A673 (cell line): ENCODE data around the gene OR2H2.

Experiments
- EZH2 ChIP-seq: fragments of 200-600 bp; sonication (generic); IDR thresholded peaks from 2 replicates; pipeline ENCODE4 v1.6.1; 2017; ENCODE audit warnings: borderline replicate concordance, low read depth, mild to moderate bottlenecking, mixed read lengths, antibody characterized with exemption, low read length; ENCODE audit not compliant: poor library complexity, severe bottlenecking
- TF ChIP-seq, protein P1 (sequence below): fragments of 300-800, 200-600 bp; sonication (generic); conservative IDR thresholded peaks from 2 replicates; pipeline ENCODE4 v1.5.1; 2017; ENCODE audit warnings: low read depth, mild to moderate bottlenecking, antibody characterized with exemption, low read length, moderate library complexity, mixed read lengths

DNA sequence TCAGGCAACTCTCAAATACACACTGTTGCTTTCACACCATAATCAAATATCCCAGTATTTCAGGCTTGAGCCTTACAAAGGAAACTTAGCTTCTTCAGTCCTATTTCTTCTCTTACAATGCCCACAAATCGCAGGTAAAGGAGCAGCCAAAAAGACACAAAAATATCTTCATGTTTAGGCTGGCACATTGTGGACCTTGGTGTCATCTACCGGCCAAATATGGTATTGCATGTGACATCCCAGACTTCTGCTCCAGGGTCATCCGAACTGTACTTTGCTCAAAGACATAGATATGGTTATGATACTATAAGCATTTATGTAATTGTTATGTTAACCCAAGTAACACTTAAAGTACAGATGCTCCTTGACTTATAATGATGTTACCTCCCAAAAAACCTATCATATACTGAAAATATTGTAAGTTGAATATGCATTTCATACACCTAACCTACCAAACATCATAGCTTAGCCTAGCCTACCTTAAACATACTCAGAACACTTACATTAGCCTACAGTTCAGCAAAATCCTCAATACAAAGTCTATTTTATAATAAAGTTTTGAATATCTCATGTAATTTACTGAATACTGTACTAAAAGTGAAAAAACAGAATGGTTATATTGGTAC is 4.6 kb downstream of the OR2H2 start:
- no peak for TF ChIP-seq EZH2
- TF ChIP-seq, protein P1, sequence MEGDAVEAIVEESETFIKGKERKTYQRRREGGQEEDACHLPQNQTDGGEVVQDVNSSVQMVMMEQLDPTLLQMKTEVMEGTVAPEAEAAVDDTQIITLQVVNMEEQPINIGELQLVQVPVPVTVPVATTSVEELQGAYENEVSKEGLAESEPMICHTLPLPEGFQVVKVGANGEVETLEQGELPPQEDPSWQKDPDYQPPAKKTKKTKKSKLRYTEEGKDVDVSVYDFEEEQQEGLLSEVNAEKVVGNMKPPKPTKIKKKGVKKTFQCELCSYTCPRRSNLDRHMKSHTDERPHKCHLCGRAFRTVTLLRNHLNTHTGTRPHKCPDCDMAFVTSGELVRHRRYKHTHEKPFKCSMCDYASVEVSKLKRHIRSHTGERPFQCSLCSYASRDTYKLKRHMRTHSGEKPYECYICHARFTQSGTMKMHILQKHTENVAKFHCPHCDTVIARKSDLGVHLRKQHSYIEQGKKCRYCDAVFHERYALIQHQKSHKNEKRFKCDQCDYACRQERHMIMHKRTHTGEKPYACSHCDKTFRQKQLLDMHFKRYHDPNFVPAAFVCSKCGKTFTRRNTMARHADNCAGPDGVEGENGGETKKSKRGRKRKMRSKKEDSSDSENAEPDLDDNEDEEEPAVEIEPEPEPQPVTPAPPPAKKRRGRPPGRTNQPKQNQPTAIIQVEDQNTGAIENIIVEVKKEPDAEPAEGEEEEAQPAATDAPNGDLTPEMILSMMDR, result peak; percentile 92
